SK-N-SH (cell line): ENCODE measurements around the gene TSPAN7. TPM values are rescaled to one million over a fixed set of nuclear protein-coding genes. Genes with fewer than 3 reads are reported as not detected.

Experiments
- CTCF ChIA-PET: fragments of 300-600, 350-600 bp; formaldehyde crosslinking; extraction: SDS; loops from one replicate; lab custom pipeline; 2021; lab: Yijun Ruan, JAX
- POLR2A ChIA-PET: fragments of 350-600 bp; sonication (Branson Sonifier 250); formaldehyde crosslinking; extraction: SDS; loops from one replicate; lab custom pipeline; 2020; ENCODE audit warnings: antibody characterized with exemption, inconsistent platforms; lab: Yijun Ruan, JAX
- DNase-seq: peaks from one replicate; pipeline ENCODE4 v3.0.0; 2012
- H2AFZ ChIP-seq: fragments of 200-600 bp; sonication (generic); 2 replicates; pipeline ENCODE4 v1.8.1; 2016; ENCODE audit warnings: antibody characterized with exemption, mild to moderate bottlenecking, low read depth
- H3F3A ChIP-seq: fragments of 200-600 bp; sonication (generic); replicated peaks from 2 replicates; pipeline ENCODE3; 2016; ENCODE audit warnings: antibody characterized with exemption, mild to moderate bottlenecking; ENCODE audit not compliant: insufficient read depth
- H3K27ac ChIP-seq, 2 experiments: fragments of 200-500 bp in 1 of 2; fragments of 200-600 bp in 1 of 2; sonication (Bioruptor generic) in 1 of 2; sonication (generic), shearing (Covaris generic) in 1 of 2; 2 replicates each; pipeline versions ENCODE4 v1.5.1 to v1.6.1; 2014 to 2016; ENCODE audit warnings: low read depth in 2 of 2, inconsistent platforms in 1 of 2, low read length in 1 of 2, mild to moderate bottlenecking in 1 of 2, mixed read lengths in 1 of 2
- H3K27me3 ChIP-seq: fragments of 200-600 bp; sonication (generic), shearing (Covaris generic); 2 replicates; pipeline ENCODE4 v1.6.1; 2016; ENCODE audit warnings: mixed run types; ENCODE audit not compliant: insufficient read depth
- H3K36me3 ChIP-seq, 2 experiments: fragments of 200-500 bp in 1 of 2; fragments of 200-600 bp in 1 of 2; sonication (Bioruptor generic) in 1 of 2; sonication (generic) in 1 of 2; replicated peaks in 1 of 2; 2 replicates each; pipeline versions ENCODE3 to v1.5.1; 2014 to 2016; ENCODE audit warnings: low read length in 1 of 2, mild to moderate bottlenecking in 1 of 2; ENCODE audit not compliant: insufficient read depth in 2 of 2, control insufficient read depth in 1 of 2
- H3K4me1 ChIP-seq, 2 experiments: fragments of 200-500 bp in 1 of 2; fragments of 200-600 bp in 1 of 2; sonication (Bioruptor generic) in 1 of 2; sonication (generic), shearing (Covaris generic) in 1 of 2; 2 replicates each; pipeline versions ENCODE4 v1.5.1 to v1.6.1; 2014 to 2016; ENCODE audit warnings: low read depth in 1 of 2, low read length in 1 of 2, mixed run types in 1 of 2; ENCODE audit not compliant: insufficient read depth in 2 of 2, control insufficient read depth in 1 of 2
- H3K4me2 ChIP-seq: fragments of 200-600 bp; sonication (generic), shearing (Covaris generic); 2 replicates; pipeline ENCODE4 v1.6.1; 2017; ENCODE audit warnings: mixed run types
- H3K4me3 ChIP-seq, 2 experiments: fragments of 200-500 bp in 1 of 2; fragments of 200-600 bp in 1 of 2; sonication (Bioruptor generic) in 1 of 2; sonication (generic), shearing (Covaris generic) in 1 of 2; 2 replicates each; pipeline versions ENCODE4 v1.5.1 to v1.8.1; 2014 to 2016; ENCODE audit warnings: low read depth in 2 of 2, inconsistent platforms in 1 of 2, low read length in 1 of 2, mild to moderate bottlenecking in 1 of 2, mixed read lengths in 1 of 2, moderate library complexity in 1 of 2
- H3K79me2 ChIP-seq: fragments of 200-600 bp; sonication (generic); 2 replicates; pipeline ENCODE4 v1.8.1; 2017; ENCODE audit warnings: mild to moderate bottlenecking; ENCODE audit not compliant: insufficient read depth
- H3K9ac ChIP-seq: fragments of 200-600 bp; sonication (generic); 2 replicates; pipeline ENCODE4 v1.6.1; 2017; ENCODE audit warnings: mixed run types
- H3K9me2 ChIP-seq: fragments of 200-600 bp; sonication (generic); 2 replicates; pipeline ENCODE4 v1.6.1; 2017; ENCODE audit warnings: mixed run types
- H3K9me3 ChIP-seq: fragments of 200-600 bp; sonication (generic); 2 replicates; pipeline ENCODE4 v1.6.1; 2017; ENCODE audit warnings: mixed run types, mild to moderate bottlenecking, moderate library complexity
- H4K20me1 ChIP-seq: fragments of 200-600 bp; sonication (generic); 2 replicates; pipeline ENCODE4 v1.6.1; 2017; ENCODE audit warnings: mild to moderate bottlenecking, mixed run types; ENCODE audit not compliant: insufficient read depth
- ELF1 ChIP-seq: IDR thresholded peaks from 2 replicates; pipeline ENCODE4 v1.4.0; 2012
- EP300 ChIP-seq, 2 experiments: IDR thresholded peaks; 2 replicates each; pipeline versions ENCODE4 v1.4.0 to v1.6.1; 2012; ENCODE audit warnings: borderline replicate concordance in 1 of 2, low read depth in 1 of 2, low read length in 1 of 2
- FOSL2 ChIP-seq: IDR thresholded peaks from 2 replicates; pipeline ENCODE4 v1.4.0; 2012; ENCODE audit warnings: low read depth, mild to moderate bottlenecking, moderate library complexity, borderline replicate concordance
- FOXJ3 ChIP-seq: sonication (generic); formaldehyde crosslinking; IDR thresholded peaks from 2 replicates; pipeline ENCODE4 v1.5.1; 2020; ENCODE audit warnings: mild to moderate bottlenecking, missing genetic modification reagents
- FOXM1 ChIP-seq: IDR thresholded peaks from 2 replicates; pipeline ENCODE4 v1.4.0; 2012; ENCODE audit warnings: low read depth, mild to moderate bottlenecking
- GABPA ChIP-seq: IDR thresholded peaks from 2 replicates; pipeline ENCODE4 v1.4.0; 2012; ENCODE audit warnings: low read depth, mild to moderate bottlenecking
- GATA2 ChIP-seq: sonication (generic); formaldehyde crosslinking; IDR thresholded peaks from 2 replicates; pipeline ENCODE4 v1.5.0; 2020; ENCODE audit warnings: mild to moderate bottlenecking, missing genetic modification reagents
- JUND ChIP-seq: IDR thresholded peaks from 2 replicates; pipeline ENCODE4 v1.4.0; 2012
- MEF2A ChIP-seq: IDR thresholded peaks from 2 replicates; pipeline ENCODE4 v1.4.0; 2012; ENCODE audit warnings: low read depth, borderline replicate concordance
- MXI1 ChIP-seq: IDR thresholded peaks from 2 replicates; pipeline ENCODE4 v1.6.1; 2012; ENCODE audit warnings: mild to moderate bottlenecking, low read depth, low read length, improper control_type of control experiment
- NFIC ChIP-seq: IDR thresholded peaks from 2 replicates; pipeline ENCODE4 v1.4.0; 2012; ENCODE audit warnings: borderline replicate concordance
- NRF1 ChIP-seq: IDR thresholded peaks from 2 replicates; pipeline ENCODE4 v1.6.1; 2012; ENCODE audit warnings: low read depth, mild to moderate bottlenecking, low read length
- POLR2AphosphoS5 ChIP-seq: IDR thresholded peaks from 2 replicates; pipeline ENCODE4 v1.6.1; 2012; ENCODE audit warnings: low read depth, low read length
- RAD21 ChIP-seq: IDR thresholded peaks from 2 replicates; pipeline ENCODE4 v1.6.1; 2012; ENCODE audit warnings: mild to moderate bottlenecking, low read length
- RXRA ChIP-seq: IDR thresholded peaks from 2 replicates; pipeline ENCODE4 v1.4.0; 2012; ENCODE audit warnings: low read depth, mild to moderate bottlenecking, borderline replicate concordance
- SIN3A ChIP-seq: IDR thresholded peaks from 2 replicates; pipeline ENCODE4 v1.6.1; 2012; ENCODE audit warnings: low read depth, mild to moderate bottlenecking, low read length, moderate library complexity, borderline replicate concordance
- SMC3 ChIP-seq: IDR thresholded peaks from 2 replicates; pipeline ENCODE4 v1.6.1; 2012; ENCODE audit warnings: low read depth, low read length, improper control_type of control experiment
- TAF1 ChIP-seq: IDR thresholded peaks from 2 replicates; pipeline ENCODE4 v1.6.1; 2012; ENCODE audit warnings: low read depth, mild to moderate bottlenecking, low read length, moderate library complexity, borderline replicate concordance
- TCF12 ChIP-seq: IDR thresholded peaks from 2 replicates; pipeline ENCODE4 v1.4.0; 2012
- TEAD4 ChIP-seq: IDR thresholded peaks from 2 replicates; pipeline ENCODE4 v1.4.0; 2012; ENCODE audit warnings: mild to moderate bottlenecking, borderline replicate concordance; ENCODE audit not compliant: insufficient read depth
- ZBTB33 ChIP-seq: IDR thresholded peaks from 2 replicates; pipeline ENCODE4 v1.4.0; 2012; ENCODE audit warnings: low read depth, borderline replicate concordance
- WGBS: methylation state at CpG from one replicate; pipeline ENCODE4 v1.1.6; 2017; ENCODE audit warnings: low lambda C conversion rate; 5-methylcytosine and 5-hydroxymethylcytosine counted together
- polyA plus RNA-seq, 3 experiments: library from polyadenylated mRNA; depleted of rRNA; stranded (reverse); fragments of >200 nt; gene quantifications; 2 replicates each; pipeline ENCODE4 v1.2.3, GENCODE V29; 2012
- TF ChIP-seq, protein P1 (sequence below): IDR thresholded peaks from 2 replicates; pipeline ENCODE4 v1.4.0; 2012; ENCODE audit warnings: low read depth, borderline replicate concordance
- TF ChIP-seq, protein P2 (sequence below): IDR thresholded peaks from 2 replicates; pipeline ENCODE4; 2012
- TF ChIP-seq, protein P3 (sequence below): fragments of 150-350 bp; IDR thresholded peaks from 2 replicates; pipeline ENCODE4 v1.6.1; 2017; ENCODE audit warnings: antibody characterized with exemption, low read length, low read depth, borderline replicate concordance

TSPAN7 gene
- polyA plus RNA-seq, 1 of the 3 experiments (the other 2 are of a cell fraction) = 0.39 TPM

- Histone ChIP-seq H3K79me2 (no peaks in the 10 kb centered on the region), H2AFZ (no peak overlapping the region), H3K9me3 (no peaks in the 10 kb centered on the region), H3K9me2 (no peaks in the 10 kb centered on the region), H3K9ac (no peak overlapping the region), H3K4me1 (no peaks in the 10 kb centered on the region), H3K4me3 (no peak overlapping the region), H3F3A (no peaks in the 10 kb centered on the region), H3K36me3 (no peaks in the 10 kb centered on the region), H4K20me1 (no peaks in the 10 kb centered on the region)
- CTCF ChIA-PET = no interaction called here
- POLR2A ChIA-PET = no interaction called here
- no peak for TF ChIP-seq ELF1
- no peak for TF ChIP-seq TEAD4
- TF ChIP-seq EP300 (IDR thresholded peaks at IDR 0.05; ENCODE audit: borderline replicate concordance in 1 of 2, low read depth in 1 of 2, low read length in 1 of 2) = no peak
- TF ChIP-seq TCF12 = no peak
- TF ChIP-seq, protein P1, sequence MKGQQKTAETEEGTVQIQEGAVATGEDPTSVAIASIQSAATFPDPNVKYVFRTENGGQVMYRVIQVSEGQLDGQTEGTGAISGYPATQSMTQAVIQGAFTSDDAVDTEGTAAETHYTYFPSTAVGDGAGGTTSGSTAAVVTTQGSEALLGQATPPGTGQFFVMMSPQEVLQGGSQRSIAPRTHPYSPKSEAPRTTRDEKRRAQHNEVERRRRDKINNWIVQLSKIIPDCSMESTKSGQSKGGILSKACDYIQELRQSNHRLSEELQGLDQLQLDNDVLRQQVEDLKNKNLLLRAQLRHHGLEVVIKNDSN = no peak
- no peak for TF ChIP-seq TAF1
- no peak for TF ChIP-seq FOXM1
- no peak for TF ChIP-seq GABPA
- TF ChIP-seq, protein P2, sequence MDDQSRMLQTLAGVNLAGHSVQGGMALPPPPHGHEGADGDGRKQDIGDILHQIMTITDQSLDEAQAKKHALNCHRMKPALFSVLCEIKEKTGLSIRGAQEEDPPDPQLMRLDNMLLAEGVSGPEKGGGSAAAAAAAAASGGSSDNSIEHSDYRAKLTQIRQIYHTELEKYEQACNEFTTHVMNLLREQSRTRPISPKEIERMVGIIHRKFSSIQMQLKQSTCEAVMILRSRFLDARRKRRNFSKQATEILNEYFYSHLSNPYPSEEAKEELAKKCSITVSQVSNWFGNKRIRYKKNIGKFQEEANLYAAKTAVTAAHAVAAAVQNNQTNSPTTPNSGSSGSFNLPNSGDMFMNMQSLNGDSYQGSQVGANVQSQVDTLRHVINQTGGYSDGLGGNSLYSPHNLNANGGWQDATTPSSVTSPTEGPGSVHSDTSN = no peak
- TF ChIP-seq NRF1 = no peak
- no peak for TF ChIP-seq RXRA
- TF ChIP-seq NFIC = no peak
- TF ChIP-seq SIN3A = no peak
- no peak for TF ChIP-seq JUND
- TF ChIP-seq, protein P3, sequence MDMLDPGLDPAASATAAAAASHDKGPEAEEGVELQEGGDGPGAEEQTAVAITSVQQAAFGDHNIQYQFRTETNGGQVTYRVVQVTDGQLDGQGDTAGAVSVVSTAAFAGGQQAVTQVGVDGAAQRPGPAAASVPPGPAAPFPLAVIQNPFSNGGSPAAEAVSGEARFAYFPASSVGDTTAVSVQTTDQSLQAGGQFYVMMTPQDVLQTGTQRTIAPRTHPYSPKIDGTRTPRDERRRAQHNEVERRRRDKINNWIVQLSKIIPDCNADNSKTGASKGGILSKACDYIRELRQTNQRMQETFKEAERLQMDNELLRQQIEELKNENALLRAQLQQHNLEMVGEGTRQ = no peak
- no peak for TF ChIP-seq RAD21
- TF ChIP-seq GATA2 (CRISPR knock-in tag) = no peak
- no peak for TF ChIP-seq MEF2A
- TF ChIP-seq, all 33 proteins: peak for 0
- no peak overlapping the region for H3K4me2 ChIP-seq
- no peak for DNase-seq
- no peaks in the 10 kb centered on the region for H3K27me3 ChIP-seq
- no peak overlapping the region for H3K27ac ChIP-seq
- WGBS = 18% methylated on average over 3 of the region's 3 CpGs
Observed at GRCh38 chrX:38699121-38699520, 137.8 kb downstream of the TSPAN7 start.

DNA sequence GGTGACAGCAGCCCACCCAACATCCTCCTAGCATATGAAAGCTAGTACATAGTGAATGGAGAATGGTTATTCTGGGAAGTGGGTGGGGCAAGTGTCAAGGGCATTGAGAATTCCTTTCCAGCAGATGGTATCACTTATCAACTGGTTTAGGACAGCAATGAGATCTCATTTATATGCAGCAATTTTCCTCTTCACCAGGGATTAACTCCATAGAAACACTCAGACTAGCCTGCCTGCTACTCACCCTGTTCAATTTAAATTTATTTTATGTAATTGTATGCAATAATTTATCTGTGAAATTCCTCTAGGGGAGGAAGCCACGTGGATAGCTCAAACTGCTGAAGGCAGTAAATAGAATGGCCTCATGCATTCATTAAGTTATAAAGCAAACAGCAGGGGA, 138.4 kb downstream of the TSPAN7 start:
- Histone ChIP-seq H3K79me2 (no peaks in the 10 kb centered on the region), H3K27ac (no peak overlapping the region), H3F3A (no peaks in the 10 kb centered on the region), H3K36me3 (no peaks in the 10 kb centered on the region), H3K9me3 (no peaks in the 10 kb centered on the region), H2AFZ (no peak overlapping the region), H3K27me3 (no peaks in the 10 kb centered on the region), H3K9ac (no peak overlapping the region), H3K4me2 (no peak overlapping the region), H4K20me1 (no peaks in the 10 kb centered on the region), H3K9me2 (no peaks in the 10 kb centered on the region), H3K4me1 (no peaks in the 10 kb centered on the region), H3K4me3 (no peak overlapping the region)
- CTCF ChIA-PET = interaction anchor here (1.1 kb wide), 1 partner anchor 18 kb away, joined by 3 read pairs; no protein-coding TSS in a partner anchor
- POLR2A ChIA-PET = no interaction called here
- WGBS = 17% methylated on average over 1 of the region's 1 CpG
- DNase-seq = no peak
- TF ChIP-seq POLR2AphosphoS5 (no peak), GABPA (no peak), ZBTB33 (no peak), MXI1 (no peak), TAF1 (no peak), SIN3A (no peak), RAD21 (no peak), SMC3 (no peak), TCF12 (no peak), FOXJ3 (CRISPR knock-in tag) (no peak), TEAD4 (no peak), FOSL2 (no peak)
- TF ChIP-seq, protein P2 = no peak
